ENCODE results near the gene GNAQ. TPM values are rescaled to one million over a fixed set of nuclear protein-coding genes. Genes with fewer than 3 reads are reported as not detected.

Gene GNAQ
- total and polyA plus RNA-seq, 2 donors from 2014 or later: 16.2 to 83.4 TPM

GRCh38 chr9:77844415-77844814 is 187.2 kb downstream of the GNAQ start:
- no peaks in the 10 kb centered on the region for H3K9me3 ChIP-seq (ENCODE audit: control insufficient read depth in 2 of 3, insufficient read depth in 1 of 3, low read length in 3 of 3)
- DNase-seq (no peak), FAIRE-seq (no peak)
- no peak overlapping the region for H3K27ac ChIP-seq (ENCODE audit: low read depth in 2 of 2, low read length in 2 of 2)
- intact Hi-C loops (cut with DNase I): no loop called here
- TF ChIP-seq, protein P1, sequence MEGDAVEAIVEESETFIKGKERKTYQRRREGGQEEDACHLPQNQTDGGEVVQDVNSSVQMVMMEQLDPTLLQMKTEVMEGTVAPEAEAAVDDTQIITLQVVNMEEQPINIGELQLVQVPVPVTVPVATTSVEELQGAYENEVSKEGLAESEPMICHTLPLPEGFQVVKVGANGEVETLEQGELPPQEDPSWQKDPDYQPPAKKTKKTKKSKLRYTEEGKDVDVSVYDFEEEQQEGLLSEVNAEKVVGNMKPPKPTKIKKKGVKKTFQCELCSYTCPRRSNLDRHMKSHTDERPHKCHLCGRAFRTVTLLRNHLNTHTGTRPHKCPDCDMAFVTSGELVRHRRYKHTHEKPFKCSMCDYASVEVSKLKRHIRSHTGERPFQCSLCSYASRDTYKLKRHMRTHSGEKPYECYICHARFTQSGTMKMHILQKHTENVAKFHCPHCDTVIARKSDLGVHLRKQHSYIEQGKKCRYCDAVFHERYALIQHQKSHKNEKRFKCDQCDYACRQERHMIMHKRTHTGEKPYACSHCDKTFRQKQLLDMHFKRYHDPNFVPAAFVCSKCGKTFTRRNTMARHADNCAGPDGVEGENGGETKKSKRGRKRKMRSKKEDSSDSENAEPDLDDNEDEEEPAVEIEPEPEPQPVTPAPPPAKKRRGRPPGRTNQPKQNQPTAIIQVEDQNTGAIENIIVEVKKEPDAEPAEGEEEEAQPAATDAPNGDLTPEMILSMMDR (IDR thresholded peaks at IDR 0.05; ENCODE audit: borderline replicate concordance, extremely low read depth, insufficient read depth): no peak
- no peaks in the 10 kb centered on the region for H3K36me3 ChIP-seq (ENCODE audit: control insufficient read depth in 2 of 3, insufficient read depth in 3 of 3, low read length in 3 of 3)
- no peak overlapping the region for H3K4me3 ChIP-seq (ENCODE audit: low read length in 3 of 3)
- no peak overlapping the region for H3K9ac ChIP-seq (ENCODE audit: low read length in 3 of 3)
- no peaks in the 10 kb centered on the region for H3K27me3 ChIP-seq (ENCODE audit: control insufficient read depth, insufficient read depth, low read length)
- H3K4me1 ChIP-seq (ENCODE audit: control insufficient read depth in 2 of 3, insufficient read depth in 2 of 3, low read depth in 1 of 3, low read length in 3 of 3): peaks cover 0 to 15% (median 14%) of the 10 kb centered on the region in 3 donors

DNA sequence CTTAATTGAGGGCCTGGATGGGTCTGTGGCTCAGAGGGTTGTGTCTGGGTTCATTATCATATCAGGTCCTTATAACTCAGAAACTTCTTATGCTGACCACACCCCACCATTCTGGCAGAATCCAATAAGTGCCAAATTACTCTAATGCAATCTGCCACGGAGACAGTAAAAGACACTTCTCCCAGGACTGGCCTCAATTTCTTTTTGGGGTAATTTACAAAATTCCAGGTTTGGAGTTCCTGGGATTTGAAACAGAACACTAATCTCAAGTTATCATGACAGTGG is 187.8 kb downstream of the GNAQ start:
- TF ChIP-seq, protein P1 (IDR thresholded peaks at IDR 0.05; ENCODE audit: borderline replicate concordance, extremely low read depth, insufficient read depth): no peak
- Histone ChIP-seq H3K9me3 (ENCODE audit: control insufficient read depth in 2 of 3, insufficient read depth in 1 of 3, low read length in 3 of 3) (no peaks in the 10 kb centered on the region), H3K27me3 (ENCODE audit: control insufficient read depth, insufficient read depth, low read length) (no peaks in the 10 kb centered on the region), H3K36me3 (ENCODE audit: control insufficient read depth in 2 of 3, insufficient read depth in 3 of 3, low read length in 3 of 3) (no peaks in the 10 kb centered on the region), H3K27ac (ENCODE audit: low read depth in 2 of 2, low read length in 2 of 2) (no peak overlapping the region), H3K4me3 (ENCODE audit: low read length in 3 of 3) (no peak overlapping the region), H3K4me1 (ENCODE audit: control insufficient read depth in 2 of 3, insufficient read depth in 2 of 3, low read depth in 1 of 3, low read length in 3 of 3) (peaks cover 0 to 20% (median 17%) of the 10 kb centered on the region in 3 donors), H3K9ac (ENCODE audit: low read length in 3 of 3) (no peak overlapping the region)
- intact Hi-C loops (cut with DNase I): no loop called here
- FAIRE-seq: no peak
- no peak for DNase-seq

- Histone ChIP-seq H3K36me3 (ENCODE audit: control insufficient read depth in 2 of 3, insufficient read depth in 3 of 3, low read length in 3 of 3) (no peaks in the 10 kb centered on the region), H3K27ac (ENCODE audit: low read depth in 2 of 2, low read length in 2 of 2) (no peak overlapping the region), H3K4me1 (ENCODE audit: control insufficient read depth in 2 of 3, insufficient read depth in 2 of 3, low read depth in 1 of 3, low read length in 3 of 3) (peaks cover 0 to 20% (median 13%) of the 10 kb centered on the region in 3 donors), H3K9me3 (ENCODE audit: control insufficient read depth in 2 of 3, insufficient read depth in 1 of 3, low read length in 3 of 3) (no peaks in the 10 kb centered on the region), H3K27me3 (ENCODE audit: control insufficient read depth, insufficient read depth, low read length) (no peaks in the 10 kb centered on the region), H3K9ac (ENCODE audit: low read length in 3 of 3) (no peak overlapping the region), H3K4me3 (ENCODE audit: low read length in 3 of 3) (no peak overlapping the region)
- FAIRE-seq (no peak), DNase-seq (no peak)
- intact Hi-C loops (cut with DNase I): no loop called here
- TF ChIP-seq, protein P1 (IDR thresholded peaks at IDR 0.05; ENCODE audit: borderline replicate concordance, extremely low read depth, insufficient read depth): no peak
These were observed 188.3 kb downstream of the GNAQ start for GRCh38 chr9:77843076-77843870.
